ENCODE data around the gene SVIL.
"Not testable (repeated sequence)": the region's sequence is repeated elsewhere in the genome, so short reads cannot be mapped to it uniquely, and the experiment has no call there.

SVIL gene

GRCh38 chr10:29603223-29603896 lies 31.4 kb downstream of the SVIL start:
- DNase-seq (ENCODE audit: low read depth), result no peak

- no peak for DNase-seq (ENCODE audit: low read depth)
These were observed 34.0 kb downstream of the SVIL start for GRCh38 chr10:29600821-29601220.

GRCh38 chr10:29600067-29600466 lies 34.7 kb downstream of the SVIL start:
- no peak for DNase-seq (ENCODE audit: low read depth)

GRCh38 chr10:29598851-29599311 lies 35.9 kb downstream of the SVIL start:
- DNase-seq (ENCODE audit: low read depth), result no peak

GRCh38 chr10:29596826-29597225 lies 37.9 kb downstream of the SVIL start:
- DNase-seq (ENCODE audit: low read depth), result no peak

- no peak for DNase-seq (ENCODE audit: low read depth)
These were observed 38.4 kb downstream of the SVIL start for GRCh38 chr10:29596356-29596755.

GRCh38 chr10:29595636-29596225 lies 39.0 kb downstream of the SVIL start:
- no peak for DNase-seq (ENCODE audit: low read depth)

GRCh38 chr10:29595146-29595545 lies 39.6 kb downstream of the SVIL start:
- no peak for DNase-seq (ENCODE audit: low read depth)

GRCh38 chr10:29591651-29591968 lies 43.2 kb downstream of the SVIL start:
- no peak for DNase-seq (ENCODE audit: low read depth)

GRCh38 chr10:29590915-29591650 lies 43.7 kb downstream of the SVIL start:
- DNase-seq (ENCODE audit: low read depth), result no peak

GRCh38 chr10:29588629-29589421 lies 45.9 kb downstream of the SVIL start:
- DNase-seq (ENCODE audit: low read depth), result no peak

GRCh38 chr10:29587750-29588628 lies 46.8 kb downstream of the SVIL start:
- not testable (repeated sequence) for DNase-seq (ENCODE audit: low read depth)

GRCh38 chr10:29587102-29587749 lies 47.5 kb downstream of the SVIL start:
- DNase-seq (ENCODE audit: low read depth), result not testable (repeated sequence)

- no peak for DNase-seq (ENCODE audit: low read depth)
These were observed 48.3 kb downstream of the SVIL start for GRCh38 chr10:29586509-29586908.

- no peak for DNase-seq (ENCODE audit: low read depth)
These were observed 49.2 kb downstream of the SVIL start for GRCh38 chr10:29585488-29585976.

GRCh38 chr10:29584436-29584835 lies 50.3 kb downstream of the SVIL start:
- no peak for DNase-seq (ENCODE audit: low read depth)

- no peak for DNase-seq (ENCODE audit: low read depth)
These were observed 51.1 kb downstream of the SVIL start for GRCh38 chr10:29583674-29584073.

- DNase-seq (ENCODE audit: low read depth), result not testable (repeated sequence)
These were observed 52.0 kb downstream of the SVIL start for GRCh38 chr10:29582769-29583168.

- DNase-seq (ENCODE audit: low read depth), result no peak
These were observed 55.3 kb downstream of the SVIL start for GRCh38 chr10:29579455-29579970.

GRCh38 chr10:29578457-29578856 lies 56.3 kb downstream of the SVIL start:
- DNase-seq (ENCODE audit: low read depth), result no peak

- DNase-seq (ENCODE audit: low read depth), result no peak
These were observed 58.1 kb downstream of the SVIL start for GRCh38 chr10:29576681-29577080.
